Heart left ventricle (tissue), 16 donors: ENCODE data around the gene RPRD1B. TPM values are rescaled to one million over a fixed set of nuclear protein-coding genes. Genes with fewer than 3 reads are reported as not detected.
A peak's percentile ranks its signal among the peaks of the same experiment; 100 is the strongest.

ENCODE experiments used
- ATAC-seq, 4 donors: fragments of 200-7000 bp; cut with Tn5 transposase; one replicate each; pipeline ENCODE4 v1.9.1; 2020 to 2022; ENCODE audit warnings: moderate library complexity in 4 of 4, mild to moderate bottlenecking in 3 of 4, moderate number of reproducible peaks in 1 of 4
- DNase-seq, 5 donors: peaks; one replicate each; pipeline ENCODE4 v3.0.0-alpha.2; 2020
- H3K27ac ChIP-seq, 12 donors: fragments of 200-600 bp; sonication (generic) in 4 of 12; one replicate each; pipeline versions ENCODE4 v1.5.0 to v1.8.0; 2016 to 2022; ENCODE audit warnings: mild to moderate bottlenecking in 2 of 12
- H3K27me3 ChIP-seq, 9 donors: fragments of 200-600 bp; sonication (generic) in 2 of 9; one replicate each; pipeline versions ENCODE4 v1.5.1 to v1.8.0; 2016 to 2022; ENCODE audit warnings: mild to moderate bottlenecking in 3 of 9
- H3K36me3 ChIP-seq, 9 donors: fragments of 200-600 bp; sonication (generic) in 2 of 9; one replicate each; pipeline versions ENCODE4 v1.5.0 to v1.8.0; 2018 to 2022; ENCODE audit warnings: mild to moderate bottlenecking in 2 of 9
- H3K4me1 ChIP-seq, 12 donors: fragments of 200-600 bp; sonication (generic) in 4 of 12; one replicate each; pipeline versions ENCODE4 v1.5.0 to v1.8.0; 2016 to 2022; ENCODE audit warnings: mild to moderate bottlenecking in 3 of 12
- H3K4me3 ChIP-seq, 12 donors: fragments of 200-600 bp; sonication (generic) in 4 of 12; one replicate each; pipeline versions ENCODE4 v1.5.0 to v1.8.0; 2017 to 2022; ENCODE audit warnings: mild to moderate bottlenecking in 9 of 12, moderate library complexity in 4 of 12
- H3K9me3 ChIP-seq, 12 donors: fragments of 200-600 bp; sonication (generic) in 4 of 12; one replicate each; pipeline versions ENCODE4 v1.5.0 to v1.8.0; 2016 to 2022; ENCODE audit warnings: mild to moderate bottlenecking in 1 of 12
- CTCF ChIP-seq, 12 donors: fragments of 200-600 bp; sonication (generic) in 4 of 12; IDR thresholded peaks; one replicate each; pipeline versions ENCODE4 v1.5.0 to v1.8.0; 2018 to 2022; ENCODE audit warnings: antibody characterized with exemption in 12 of 12, mild to moderate bottlenecking in 5 of 12
- POLR2A ChIP-seq, 2 donors: fragments of 450-650 bp; IDR thresholded peaks; one replicate each; pipeline ENCODE4 v1.6.1; 2017; ENCODE audit warnings: antibody characterized with exemption in 2 of 2, mild to moderate bottlenecking in 2 of 2, moderate library complexity in 2 of 2
- WGBS, 4 donors: extraction: QIAGEN DNeasy Blood & Tissue Kit in 2 of 4; methylation state at CpG; one replicate each; pipeline versions ENCODE4 v1.1.5 to v1.1.7; 2013 to 2018; 5-methylcytosine and 5-hydroxymethylcytosine counted together
- intact Hi-C, 10 donors: fragments of 100-400 bp; cut with DNase I; formaldehyde crosslinking; loops; one replicate each; pipeline versions ENCODE4 v1.11.1 to v1.14.2; 2022
- polyA plus RNA-seq, 2 donors: library from polyadenylated mRNA; stranded (reverse); fragments of 200-250 nt; gene quantifications; one replicate each; pipeline ENCODE4 v1.2.3, GENCODE V29; 2013
- total RNA-seq, 9 donors: library from RNA; depleted of rRNA in 2 of 9; stranded (reverse); fragments of >200 nt in 2 of 9; fragmentation: NEBNext Ultra II Directional in 3 of 9; extraction: Animal tissue kit (Norgen Biotek cat#: 25700) in 3 of 9; gene quantifications; one replicate each; pipeline versions ENCODE4 v1.1.0 to v1.2.4, GENCODE V29; 2016 to 2023
- donor health status: ischemic (EF 13 %, LVEDD 7.1; RV severe dilation, severe dysfunction).
- donor health status: healthy with polysubstance abuse.
- donor health status: DM: no; HTN: yes; CAD: no.
- donor health status: DM: no; HTN: no; CAD: no.
- donor health status: ischemic (EF 25% LVEDD 6.9; RV normal size, moderate dysfunction).
- donor health status: ischemic (EF 25% LVEDD 5.7; RV mildly dilated, moderate dysfunction).
- donor health status: healthy.
- donor health status: DM: yes; HTN: yes; CAD: no.
- donor health status: ischemic (EF 35%, LVEDD 5.7; RV mildly dilated, moderate dysfunction).
- donor health status: nonischemic (EF 11% LVEDD 7.7; RV severe dilation, severe dysfunction).
- donor health status: DM: yes; HTN: yes; CAD: no.
- donor health status: PGD.
- donor health status: ischemic (EF 29% LVEDD 5.4; RV normal size, mild dysfunction).
- donor health status: nonischemic (EF 23%, LVEDD 6.1; RV moderate dilation, normal function).

The RPRD1B gene
- total and polyA plus RNA-seq, 11 donors, result 9.1 to 60.2 (median 41.8) TPM

- H3K9me3 ChIP-seq, result no peaks in the 10 kb centered on the region
- peak overlapping the region in 9 of 12 donors; percentile 26 to 90 (median 83) for H3K27ac ChIP-seq
- no peak for DNase-seq
- peaks cover 0 to 54% (median 45%) of the 10 kb centered on the region in 9 donors for H3K36me3 ChIP-seq
- 92 to 100% (median 95%) methylated on average over 2 of the region's 2 CpGs for WGBS, 4 donors
- ATAC-seq, result no peak
- no peak overlapping the region for H3K4me3 ChIP-seq
- H3K27me3 ChIP-seq, result no peaks in the 10 kb centered on the region
- H3K4me1 ChIP-seq, result peaks cover 8 to 60% (median 32%) of the 10 kb centered on the region in 12 donors
- TF ChIP-seq POLR2A (IDR thresholded peaks at IDR 0.05), result no peak
- no peak for TF ChIP-seq CTCF (IDR thresholded peaks at IDR 0.05)
- intact Hi-C loops, result loop anchor here in 5 of 10 donors (5.0 to 10.0 kb wide), 3 partner anchors 34 to 56 kb away; no protein-coding TSS in a partner anchor
These were observed 95.1 kb downstream of the RPRD1B start for GRCh38 chr20:38128691-38129090.

GRCh38 chr20:38129248-38129865 is 95.8 kb downstream of the RPRD1B start:
- intact Hi-C loops, result loop anchor here in 5 of 10 donors (5.0 to 10.0 kb wide), 3 partner anchors 33 to 57 kb away; no protein-coding TSS in a partner anchor
- Histone ChIP-seq H3K4me3 (no peak overlapping the region), H3K9me3 (no peaks in the 10 kb centered on the region), H3K36me3 (peaks cover 0 to 59% (median 49%) of the 10 kb centered on the region in 9 donors), H3K4me1 (peaks cover 8 to 67% (median 39%) of the 10 kb centered on the region in 12 donors), H3K27ac (peak overlapping the region in 10 of 12 donors; percentile 14 to 90 (median 39)), H3K27me3 (no peaks in the 10 kb centered on the region)
- WGBS, 4 donors, result 85 to 98% (median 86%) methylated on average over 4 to 6 of the region's 6 CpGs
- DNase-seq (no peak), ATAC-seq (no peak)
- TF ChIP-seq POLR2A (IDR thresholded peaks at IDR 0.05) (no peak), CTCF (IDR thresholded peaks at IDR 0.05) (no peak)

GRCh38 chr20:38129893-38130609 is 96.5 kb downstream of the RPRD1B start:
- ATAC-seq (no peak), DNase-seq (peak in 1 of 5 donors; percentile 29)
- H3K4me3 ChIP-seq, result no peak overlapping the region
- no peaks in the 10 kb centered on the region for H3K27me3 ChIP-seq
- WGBS, 4 donors, result 74 to 83% (median 81%) methylated on average over 11 to 15 of the region's 15 CpGs
- peak overlapping the region in 8 of 12 donors; percentile 1 to 90 (median 38) for H3K27ac ChIP-seq
- H3K4me1 ChIP-seq, result peaks cover 13 to 70% (median 41%) of the 10 kb centered on the region in 12 donors
- intact Hi-C loops, result loop anchor here in 5 of 10 donors (5.0 to 10.0 kb wide), 3 partner anchors 32 to 58 kb away; no protein-coding TSS in a partner anchor
- H3K36me3 ChIP-seq, result peaks cover 0 to 59% (median 49%) of the 10 kb centered on the region in 9 donors
- H3K9me3 ChIP-seq, result no peaks in the 10 kb centered on the region
- TF ChIP-seq CTCF (IDR thresholded peaks at IDR 0.05) (no peak), POLR2A (IDR thresholded peaks at IDR 0.05) (no peak)
